Endothelial cell of umbilical vein (primary cell): ENCODE results near the gene CELSR1.

Experiments used
- CTCF ChIP-seq, 2 donors: IDR thresholded peaks; 1 replicate in 1 of 2; 2 replicates in 1 of 2; pipeline ENCODE4 v1.5.1; 2011; ENCODE audit warnings: low read length in 2 of 2, mild to moderate bottlenecking in 2 of 2, moderate library complexity in 2 of 2, control low read depth in 1 of 2, inconsistent platforms in 1 of 2, low read depth in 1 of 2; ENCODE audit not compliant: insufficient read depth in 1 of 2; ENCODE audit errors: extremely low read depth in 1 of 2
- EZH2 ChIP-seq: IDR thresholded peaks from 2 replicates; pipeline ENCODE4 v1.6.1; 2012; ENCODE audit warnings: borderline replicate concordance, low read depth, mild to moderate bottlenecking, moderate library complexity, low read length, inconsistent platforms; ENCODE audit not compliant: severe bottlenecking
- FOS ChIP-seq: IDR thresholded peaks from 2 replicates; pipeline ENCODE4 v1.6.1; 2011; ENCODE audit warnings: mild to moderate bottlenecking, low read length, moderate library complexity, borderline replicate concordance; ENCODE audit not compliant: insufficient read depth
- GATA2 ChIP-seq: IDR thresholded peaks from 2 replicates; pipeline ENCODE4 v1.7.0; 2011; ENCODE audit warnings: low read depth, mild to moderate bottlenecking, moderate library complexity, mixed read lengths, low read length; ENCODE audit not compliant: insufficient read length, insufficient read depth
- JUN ChIP-seq: IDR thresholded peaks from 2 replicates; pipeline ENCODE4 v1.6.1; 2011; ENCODE audit warnings: borderline replicate concordance, low read depth; ENCODE audit not compliant: insufficient read length, insufficient read depth
- MAX ChIP-seq: IDR thresholded peaks from 2 replicates; pipeline ENCODE4 v1.6.1; 2011; ENCODE audit not compliant: insufficient read depth, insufficient read length
- MYC ChIP-seq: IDR thresholded peaks from one replicate; pipeline ENCODE4 v1.6.1; 2011; ENCODE audit warnings: mild to moderate bottlenecking, low read depth, low read length
- POLR2A ChIP-seq: IDR thresholded peaks from 2 replicates; pipeline ENCODE4 v1.6.1; 2012; ENCODE audit warnings: low read depth, mild to moderate bottlenecking, control low read depth, low read length
- POLR2AphosphoS5 ChIP-seq: IDR thresholded peaks from 2 replicates; pipeline ENCODE4 v1.6.1; 2012; ENCODE audit warnings: low read depth, mild to moderate bottlenecking, control low read depth, low read length, moderate library complexity; ENCODE audit not compliant: insufficient read depth

GRCh38 chr22:46536537-46537224 is 739 bp downstream of the CELSR1 start:
- TF ChIP-seq CTCF (IDR thresholded peaks at IDR 0.05; ENCODE audit: extremely low read depth in 1 of 2, insufficient read depth in 1 of 2, low read depth in 1 of 2, low read length in 2 of 2) (no peak), EZH2 (peak; percentile 93), POLR2A (no peak), MYC (no peak), JUN (no peak), POLR2AphosphoS5 (no peak), MAX (no peak), GATA2 (no peak), FOS (no peak)
